DOHH2 (cell line): ENCODE measurements around the gene GAB2.

Experiments used
- H3F3A ChIP-seq: fragments of 200-600 bp; sonication (generic), shearing (Covaris generic); 2 replicates; pipeline ENCODE4 v1.6.0; 2016; ENCODE audit warnings: antibody characterized with exemption, mild to moderate bottlenecking; ENCODE audit not compliant: control insufficient read depth, insufficient read depth
- H3K27ac ChIP-seq: fragments of 200-600 bp; sonication (generic); 2 replicates; pipeline ENCODE4 v1.5.1; 2014; ENCODE audit warnings: low read depth, mild to moderate bottlenecking, low read length, moderate library complexity
- H3K27me3 ChIP-seq: fragments of 200-600 bp; sonication (generic); 2 replicates; pipeline ENCODE4 v1.6.1; 2014; ENCODE audit warnings: mild to moderate bottlenecking, low read length, mixed read lengths; ENCODE audit not compliant: control insufficient read depth
- H3K36me3 ChIP-seq: fragments of 200-600 bp; sonication (generic); 2 replicates; pipeline ENCODE4 v1.6.1; 2014; ENCODE audit warnings: mild to moderate bottlenecking, low read length, moderate library complexity, mixed read lengths; ENCODE audit not compliant: control insufficient read depth
- H3K4me1 ChIP-seq: fragments of 200-600 bp; sonication (generic); 2 replicates; pipeline ENCODE4 v1.6.1; 2014; ENCODE audit warnings: mild to moderate bottlenecking, low read length, mixed read lengths; ENCODE audit not compliant: control insufficient read depth
- H3K4me2 ChIP-seq: fragments of 200-600 bp; sonication (generic); 2 replicates; pipeline ENCODE4 v1.6.0; 2014; ENCODE audit warnings: mild to moderate bottlenecking, low read length, moderate library complexity
- H3K4me3 ChIP-seq: fragments of 200-600 bp; sonication (generic); 2 replicates; pipeline ENCODE4 v1.5.1; 2014; ENCODE audit warnings: mild to moderate bottlenecking, low read length, mixed read lengths
- H3K79me2 ChIP-seq: fragments of 200-600 bp; sonication (generic); 2 replicates; pipeline ENCODE4 v1.6.1; 2014; ENCODE audit warnings: mild to moderate bottlenecking, low read length, mixed read lengths; ENCODE audit not compliant: control insufficient read depth
- H3K9me2 ChIP-seq: fragments of 200-600 bp; sonication (generic); replicated peaks from 2 replicates; pipeline ENCODE4 v1.6.1; 2014; ENCODE audit warnings: mild to moderate bottlenecking, low read length, mixed read lengths; ENCODE audit not compliant: control insufficient read depth
- H3K9me3 ChIP-seq: fragments of 200-600 bp; sonication (generic); 2 replicates; pipeline ENCODE4 v1.6.1; 2014; ENCODE audit warnings: antibody characterized with exemption, low read length, mixed read lengths; ENCODE audit not compliant: control insufficient read depth, insufficient read depth
- H4K20me1 ChIP-seq: fragments of 200-600 bp; sonication (generic); 2 replicates; pipeline ENCODE4 v1.6.0; 2014; ENCODE audit warnings: low read depth, mild to moderate bottlenecking, antibody characterized with exemption, low read length, moderate library complexity; ENCODE audit not compliant: control insufficient read depth, insufficient read depth
- EZH2phosphoT487 ChIP-seq: fragments of 200-600 bp; sonication (generic); IDR thresholded peaks from 2 replicates; pipeline ENCODE4 v1.6.1; 2017; ENCODE audit warnings: borderline replicate concordance, mild to moderate bottlenecking, antibody characterized with exemption, low read length, moderate library complexity, mixed read lengths
- TF ChIP-seq, protein P1 (sequence below): fragments of 200-600 bp; sonication (generic); IDR thresholded peaks from one replicate; pipeline ENCODE4 v1.5.1; 2014; ENCODE audit warnings: antibody characterized with exemption, mild to moderate bottlenecking, low read depth, low read length; ENCODE audit not compliant: poor library complexity, severe bottlenecking

The GAB2 gene

DNA sequence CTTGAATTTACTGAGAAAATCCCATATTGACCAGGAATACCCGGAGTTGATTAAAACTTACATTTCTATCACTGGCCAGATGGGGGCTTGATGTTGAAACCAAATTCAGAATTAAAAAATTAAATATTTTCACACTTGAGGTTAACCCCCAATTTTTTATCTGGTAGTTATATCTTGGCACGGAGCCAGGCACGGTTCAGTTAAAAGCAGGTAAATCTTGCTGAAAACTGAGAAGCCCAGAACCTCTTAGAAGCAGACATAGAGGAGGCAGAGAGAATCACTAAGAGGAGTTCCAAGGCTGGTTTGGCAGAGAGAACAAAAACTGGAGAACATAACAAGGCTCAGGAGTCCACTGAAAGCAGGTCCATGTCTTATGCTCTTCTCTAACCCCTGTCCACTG is 151.2 kb downstream of the GAB2 start:
- H3K36me3 ChIP-seq = no peaks in the 10 kb centered on the region
- TF ChIP-seq, protein P1, sequence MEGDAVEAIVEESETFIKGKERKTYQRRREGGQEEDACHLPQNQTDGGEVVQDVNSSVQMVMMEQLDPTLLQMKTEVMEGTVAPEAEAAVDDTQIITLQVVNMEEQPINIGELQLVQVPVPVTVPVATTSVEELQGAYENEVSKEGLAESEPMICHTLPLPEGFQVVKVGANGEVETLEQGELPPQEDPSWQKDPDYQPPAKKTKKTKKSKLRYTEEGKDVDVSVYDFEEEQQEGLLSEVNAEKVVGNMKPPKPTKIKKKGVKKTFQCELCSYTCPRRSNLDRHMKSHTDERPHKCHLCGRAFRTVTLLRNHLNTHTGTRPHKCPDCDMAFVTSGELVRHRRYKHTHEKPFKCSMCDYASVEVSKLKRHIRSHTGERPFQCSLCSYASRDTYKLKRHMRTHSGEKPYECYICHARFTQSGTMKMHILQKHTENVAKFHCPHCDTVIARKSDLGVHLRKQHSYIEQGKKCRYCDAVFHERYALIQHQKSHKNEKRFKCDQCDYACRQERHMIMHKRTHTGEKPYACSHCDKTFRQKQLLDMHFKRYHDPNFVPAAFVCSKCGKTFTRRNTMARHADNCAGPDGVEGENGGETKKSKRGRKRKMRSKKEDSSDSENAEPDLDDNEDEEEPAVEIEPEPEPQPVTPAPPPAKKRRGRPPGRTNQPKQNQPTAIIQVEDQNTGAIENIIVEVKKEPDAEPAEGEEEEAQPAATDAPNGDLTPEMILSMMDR = no peak
- no peak for TF ChIP-seq EZH2phosphoT487
- H3K79me2 ChIP-seq = no peaks in the 10 kb centered on the region
- no peak overlapping the region for H3K4me3 ChIP-seq
- H3K27me3 ChIP-seq = no peaks in the 10 kb centered on the region
- no peaks in the 10 kb centered on the region for H4K20me1 ChIP-seq
- no peaks in the 10 kb centered on the region for H3K9me2 ChIP-seq
- no peak overlapping the region for H3K4me2 ChIP-seq
- H3F3A ChIP-seq = no peaks in the 10 kb centered on the region
- H3K27ac ChIP-seq = no peak overlapping the region
- no peaks in the 10 kb centered on the region for H3K4me1 ChIP-seq
- no peaks in the 10 kb centered on the region for H3K9me3 ChIP-seq

DNA sequence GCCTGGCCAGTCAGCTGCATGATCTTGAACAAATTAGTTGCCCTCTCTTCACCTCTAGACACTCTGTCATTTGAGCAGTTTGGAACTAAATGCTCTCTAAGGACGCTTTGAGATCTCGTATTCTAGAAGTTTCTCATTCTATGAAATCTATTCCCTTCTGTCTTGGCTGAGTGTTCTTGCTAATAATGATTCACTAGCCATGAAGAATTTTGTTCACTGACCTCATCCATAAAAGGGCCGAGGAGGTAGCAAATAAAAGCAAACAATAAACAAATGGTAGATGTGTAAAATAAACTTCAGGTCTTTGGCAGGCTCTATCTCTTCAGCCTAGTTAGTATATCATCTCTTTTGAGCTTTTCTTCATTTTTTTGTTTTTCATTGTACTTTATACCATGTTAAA is 152.3 kb downstream of the GAB2 start:
- no peak overlapping the region for H3K27ac ChIP-seq
- no peaks in the 10 kb centered on the region for H3K27me3 ChIP-seq
- H3K4me3 ChIP-seq = no peak overlapping the region

DNA sequence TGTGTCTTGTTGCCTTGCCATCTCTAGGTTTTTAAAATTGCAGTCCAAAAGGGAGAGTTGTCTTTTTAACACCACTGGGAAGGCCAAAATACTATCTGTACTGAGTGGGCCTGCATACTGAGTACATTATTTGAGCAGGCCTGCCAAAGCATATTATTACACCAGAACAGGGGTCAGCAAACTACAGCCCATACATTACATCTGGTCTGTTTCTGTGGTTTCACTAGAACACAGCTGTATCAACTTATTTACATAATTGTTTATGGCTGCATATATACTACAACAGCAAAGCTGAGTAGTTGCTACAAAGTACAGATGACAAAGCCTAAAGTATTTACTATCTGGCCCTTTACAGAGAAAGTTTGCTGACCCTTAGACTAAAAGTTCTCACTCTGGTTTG is 154.9 kb downstream of the GAB2 start:
- Histone ChIP-seq H3K27me3 (no peaks in the 10 kb centered on the region), H3K27ac (no peak overlapping the region), H3K4me3 (no peak overlapping the region), H3F3A (no peaks in the 10 kb centered on the region), H3K36me3 (no peaks in the 10 kb centered on the region), H3K4me2 (no peak overlapping the region), H3K9me2 (no peaks in the 10 kb centered on the region), H4K20me1 (no peaks in the 10 kb centered on the region), H3K4me1 (no peaks in the 10 kb centered on the region), H3K9me3 (no peaks in the 10 kb centered on the region), H3K79me2 (no peaks in the 10 kb centered on the region)
- TF ChIP-seq EZH2phosphoT487 = no peak
- TF ChIP-seq, protein P1 = no peak

More for the DNA sequence above, 152.3 kb downstream of the GAB2 start:
- Histone ChIP-seq H3K79me2 (no peaks in the 10 kb centered on the region), H3K4me2 (no peak overlapping the region), H3K9me3 (no peaks in the 10 kb centered on the region), H3F3A (no peaks in the 10 kb centered on the region), H4K20me1 (no peaks in the 10 kb centered on the region), H3K36me3 (no peaks in the 10 kb centered on the region), H3K4me1 (no peaks in the 10 kb centered on the region), H3K9me2 (no peaks in the 10 kb centered on the region)
- TF ChIP-seq EZH2phosphoT487 = no peak
- TF ChIP-seq, protein P1 = no peak

DNA sequence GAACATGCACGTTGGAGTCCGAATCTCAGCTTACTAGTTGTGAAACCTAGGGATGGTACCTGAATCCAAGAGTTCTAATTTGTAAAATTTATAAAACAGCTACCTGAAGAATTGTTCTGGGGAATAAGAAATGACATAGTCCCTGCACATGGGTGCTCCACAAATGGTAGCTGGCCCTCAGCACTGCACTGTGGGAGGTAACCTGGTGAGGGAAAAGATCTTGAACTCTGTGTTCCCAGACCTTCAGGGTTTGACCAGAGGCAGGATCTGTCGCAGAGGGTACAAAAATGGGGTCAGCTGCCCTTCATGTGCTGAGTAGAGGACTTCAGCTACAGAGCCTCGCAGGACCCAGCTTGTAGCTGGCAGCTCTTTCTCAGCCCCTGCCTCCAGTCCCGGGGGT is 155.4 kb downstream of the GAB2 start:
- Histone ChIP-seq H4K20me1 (no peaks in the 10 kb centered on the region), H3K27ac (no peak overlapping the region), H3K79me2 (no peaks in the 10 kb centered on the region), H3K4me1 (no peaks in the 10 kb centered on the region), H3K9me3 (no peaks in the 10 kb centered on the region), H3K27me3 (no peaks in the 10 kb centered on the region), H3K36me3 (no peaks in the 10 kb centered on the region), H3F3A (no peaks in the 10 kb centered on the region), H3K4me2 (no peak overlapping the region), H3K9me2 (no peaks in the 10 kb centered on the region), H3K4me3 (no peak overlapping the region)
- TF ChIP-seq EZH2phosphoT487 = no peak
- TF ChIP-seq, protein P1 = no peak
